SH-SY5Y (cell line): ENCODE results near the gene ARHGEF4.

ENCODE experiments used
- GATA2 ChIP-seq: IDR thresholded peaks from 2 replicates; pipeline ENCODE4 v1.6.1; 2011; ENCODE audit warnings: mild to moderate bottlenecking, low read depth, low read length
- GATA3 ChIP-seq: IDR thresholded peaks from 2 replicates; pipeline ENCODE4 v1.6.1; 2011; ENCODE audit warnings: low read depth, mild to moderate bottlenecking, low read length, moderate library complexity

DNA sequence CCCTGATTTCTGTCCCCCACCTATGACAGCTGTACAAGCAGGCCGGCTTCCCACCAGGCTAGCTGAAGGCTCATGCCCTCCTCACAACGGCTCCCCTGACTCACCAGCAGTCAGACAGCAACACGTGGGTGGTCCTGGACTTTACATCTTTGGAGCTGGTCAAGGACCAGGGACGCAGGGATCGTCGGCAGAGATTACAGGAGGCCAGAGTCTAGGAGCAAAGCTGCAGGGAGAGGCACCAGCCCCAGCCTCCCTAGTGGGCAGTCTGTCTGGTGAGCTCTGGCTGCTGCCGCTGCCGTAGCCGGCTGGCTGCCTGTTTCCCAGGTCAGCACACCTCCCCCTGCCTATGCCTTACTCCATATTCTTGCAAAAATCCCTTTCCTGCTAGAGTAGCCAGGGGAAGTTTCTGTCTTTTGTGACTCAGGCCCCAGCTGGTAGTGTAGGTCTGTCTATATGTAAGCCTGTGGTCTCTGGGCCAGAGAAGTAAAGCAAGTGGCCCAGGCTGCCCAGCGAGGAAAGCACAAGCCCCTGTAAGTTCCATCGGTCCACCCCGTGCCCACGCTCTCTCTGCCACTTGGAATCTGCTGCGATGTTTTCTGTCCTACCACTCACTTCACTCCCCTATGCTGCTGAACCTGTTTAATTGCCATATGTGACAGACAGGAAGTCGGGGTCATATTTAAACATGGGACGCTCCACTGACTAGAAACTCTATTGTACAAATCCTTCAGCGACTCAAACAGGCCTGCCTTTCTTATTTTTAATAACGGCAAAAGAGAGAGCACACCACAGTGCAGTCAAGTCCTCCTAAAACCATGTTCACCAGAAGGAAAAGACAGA is 2.4 kb upstream of the ARHGEF4 start:
- TF ChIP-seq GATA2 = no peak
- no peak for TF ChIP-seq GATA3
